GM20431 (cell line): Measurements from ENCODE around the gene LRRC23.

Source experiments
- in situ Hi-C: fragments of 300-500 bp; cut with MseI, MboI; formaldehyde crosslinking; loops from one replicate; pipeline ENCODE4 v1.15.0; 2020; ENCODE audit warnings: low sequenced_read_pairs; ENCODE audit not compliant: unreplicated experiment

Gene LRRC23

GRCh38 chr12:6954316-6955107 is 49.9 kb downstream of the LRRC23 start:
- in situ Hi-C loops: no loop called here

GRCh38 chr12:6955108-6956020 is 50.7 kb downstream of the LRRC23 start:
- in situ Hi-C loops: no loop called here

GRCh38 chr12:6956021-6956727 is 51.6 kb downstream of the LRRC23 start:
- in situ Hi-C loops: no loop called here

GRCh38 chr12:6957151-6957701 is 52.6 kb downstream of the LRRC23 start:
- in situ Hi-C loops: no loop called here

GRCh38 chr12:6957741-6958608 is 53.4 kb downstream of the LRRC23 start:
- in situ Hi-C loops: no loop called here

GRCh38 chr12:6958609-6959057 is 54.0 kb downstream of the LRRC23 start:
- in situ Hi-C loops: no loop called here

GRCh38 chr12:6959058-6959804 is 54.6 kb downstream of the LRRC23 start:
- in situ Hi-C loops: no loop called here

- in situ Hi-C loops: no loop called here
Measured at GRCh38 chr12:6959805-6960592, 55.4 kb downstream of the LRRC23 start.

- in situ Hi-C loops: no loop called here
Measured at GRCh38 chr12:6960593-6961277, 56.1 kb downstream of the LRRC23 start.

- in situ Hi-C loops: no loop called here
Measured at GRCh38 chr12:6961278-6961694, 56.7 kb downstream of the LRRC23 start.

- in situ Hi-C loops: no loop called here
Measured at GRCh38 chr12:6961695-6962284, 57.2 kb downstream of the LRRC23 start.

GRCh38 chr12:6962285-6963015 is 57.8 kb downstream of the LRRC23 start:
- in situ Hi-C loops: no loop called here

GRCh38 chr12:6963016-6963731 is 58.6 kb downstream of the LRRC23 start:
- in situ Hi-C loops: no loop called here
